HG03342 (cell line): ENCODE data around the gene MSI2.
"Not testable (repeated sequence)": the region's sequence is repeated elsewhere in the genome, so short reads cannot be mapped to it uniquely, and the experiment has no call there.

Experiments
- ATAC-seq: cut with Tn5 transposase; IDR thresholded peaks from one replicate; pipeline ENCODE4 v1.9.1; 2021; ENCODE audit warnings: mild to moderate bottlenecking, moderate library complexity; ENCODE audit not compliant: unreplicated experiment

Gene MSI2

GRCh38 chr17:57288773-57289121, 32.4 kb downstream of the MSI2 start:
- no peak for ATAC-seq

GRCh38 chr17:57289130-57289529, 32.8 kb downstream of the MSI2 start:
- ATAC-seq: no peak

GRCh38 chr17:57289613-57290012, 33.3 kb downstream of the MSI2 start:
- no peak for ATAC-seq

- no peak for ATAC-seq
Measured at GRCh38 chr17:57290981-57291380, 34.7 kb downstream of the MSI2 start.

- ATAC-seq: no peak
Measured at GRCh38 chr17:57292091-57292490, 35.8 kb downstream of the MSI2 start.

- no peak for ATAC-seq
Measured at GRCh38 chr17:57293077-57293476, 36.8 kb downstream of the MSI2 start.

GRCh38 chr17:57294101-57294500, 37.8 kb downstream of the MSI2 start:
- no peak for ATAC-seq

- ATAC-seq: no peak
Measured at GRCh38 chr17:57294629-57295501, 38.5 kb downstream of the MSI2 start.

- no peak for ATAC-seq
Measured at GRCh38 chr17:57295526-57296023, 39.3 kb downstream of the MSI2 start.

- ATAC-seq: no peak
Measured at GRCh38 chr17:57296231-57296630, 39.9 kb downstream of the MSI2 start.

GRCh38 chr17:57299176-57299575, 42.9 kb downstream of the MSI2 start:
- no peak for ATAC-seq

- ATAC-seq: not testable (repeated sequence)
Measured at GRCh38 chr17:57300592-57300991, 44.3 kb downstream of the MSI2 start.

GRCh38 chr17:57302690-57303465, 46.6 kb downstream of the MSI2 start:
- ATAC-seq: no peak

GRCh38 chr17:57305144-57305728, 48.9 kb downstream of the MSI2 start:
- no peak for ATAC-seq

GRCh38 chr17:57305908-57306504, 49.7 kb downstream of the MSI2 start:
- ATAC-seq: no peak

- ATAC-seq: no peak
Measured at GRCh38 chr17:57308543-57309186, 52.3 kb downstream of the MSI2 start.

GRCh38 chr17:57309479-57309878, 53.2 kb downstream of the MSI2 start:
- ATAC-seq: no peak

GRCh38 chr17:57311281-57312216, 55.2 kb downstream of the MSI2 start:
- no peak for ATAC-seq

GRCh38 chr17:57312242-57312641, 55.9 kb downstream of the MSI2 start:
- ATAC-seq: no peak
